Mesothelial cell of epicardium (in vitro differentiated cells): ENCODE results near the gene EIF2B1. TPM values are rescaled to one million over a fixed set of nuclear protein-coding genes. Genes with fewer than 3 reads are reported as not detected.
"Not testable (repeated sequence)": the region's sequence is repeated elsewhere in the genome, so short reads cannot be mapped to it uniquely, and the experiment has no call there.

Source experiments
- DNase-seq, 2 experiments: peaks; one replicate each; pipeline ENCODE4 v3.0.0; 2021; ENCODE audit warnings: low spot score in 2 of 2; ENCODE audit not compliant: unreplicated experiment in 2 of 2
- H3K27ac Mint-ChIP-seq: 2 replicates; pipeline ENCODE4 v1.8.0; 2021; ENCODE audit warnings: mixed read lengths
- H3K27me3 Mint-ChIP-seq: 2 replicates; pipeline ENCODE4 v1.8.0; 2021; ENCODE audit warnings: low read depth, mixed read lengths
- H3K36me3 Mint-ChIP-seq: 2 replicates; pipeline ENCODE4 v1.8.0; 2021; ENCODE audit warnings: mixed read lengths
- H3K4me1 Mint-ChIP-seq: 2 replicates; pipeline ENCODE4 v1.8.0; 2021; ENCODE audit warnings: mixed read lengths
- H3K4me3 Mint-ChIP-seq: 2 replicates; pipeline ENCODE4 v1.8.0; 2021; ENCODE audit warnings: mild to moderate bottlenecking, moderate library complexity, mixed read lengths
- H3K9me3 Mint-ChIP-seq: 2 replicates; pipeline ENCODE4 v1.8.0; 2021; ENCODE audit warnings: mixed read lengths
- CTCF ChIP-seq: fragments of 200-600 bp; sonication (generic); IDR thresholded peaks from one replicate; pipeline ENCODE4 v1.5.0; 2021; ENCODE audit warnings: antibody characterized with exemption; ENCODE audit not compliant: unreplicated experiment
- total RNA-seq: library from RNA; stranded (reverse); gene quantifications from 3 replicates; pipeline ENCODE4 v1.2.1, GENCODE V29; 2021

The EIF2B1 gene
- total RNA-seq, 1 donor from 2014 or later = 51.4 TPM

DNA sequence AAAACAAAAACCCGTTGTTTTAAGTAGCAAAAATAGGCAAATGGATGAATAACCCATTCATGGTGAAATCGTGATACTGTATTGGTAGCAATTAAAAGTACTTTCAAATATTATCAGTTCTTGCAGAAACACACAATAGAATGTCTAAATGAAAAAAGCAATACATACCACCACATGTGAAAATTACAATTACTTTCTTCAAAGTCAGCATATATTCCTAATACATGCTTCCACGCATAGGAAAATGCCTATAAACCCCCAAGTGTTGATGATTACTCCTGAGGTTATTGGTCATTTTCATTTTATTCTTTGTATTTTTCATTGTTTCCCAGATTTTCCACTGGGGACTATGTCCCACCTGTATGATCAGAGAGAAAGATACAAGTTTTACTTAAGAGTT, 16.3 kb downstream of the EIF2B1 start:
- no peak for TF ChIP-seq CTCF
- peaks cover 55% of the 10 kb centered on the region for H3K36me3 Mint-ChIP-seq
- no peak for DNase-seq
- no peak overlapping the region for H3K27ac Mint-ChIP-seq
- H3K4me3 Mint-ChIP-seq = no peak overlapping the region
- no peaks in the 10 kb centered on the region for H3K27me3 Mint-ChIP-seq
- no peaks in the 10 kb centered on the region for H3K9me3 Mint-ChIP-seq
- H3K4me1 Mint-ChIP-seq = no peaks in the 10 kb centered on the region

- H3K36me3 Mint-ChIP-seq = peaks cover 50% of the 10 kb centered on the region
- no peak overlapping the region for H3K4me3 Mint-ChIP-seq
- no peaks in the 10 kb centered on the region for H3K4me1 Mint-ChIP-seq
- no peak overlapping the region for H3K27ac Mint-ChIP-seq
- TF ChIP-seq CTCF = no peak
- H3K9me3 Mint-ChIP-seq = no peaks in the 10 kb centered on the region
- H3K27me3 Mint-ChIP-seq = no peaks in the 10 kb centered on the region
- DNase-seq = no peak
Observed at GRCh38 chr12:123614531-123614930, 19.0 kb downstream of the EIF2B1 start.

- DNase-seq = no peak
- H3K27me3 Mint-ChIP-seq = no peaks in the 10 kb centered on the region
- no peaks in the 10 kb centered on the region for H3K9me3 Mint-ChIP-seq
- TF ChIP-seq CTCF = no peak
- no peak overlapping the region for H3K27ac Mint-ChIP-seq
- no peak overlapping the region for H3K4me3 Mint-ChIP-seq
- no peaks in the 10 kb centered on the region for H3K4me1 Mint-ChIP-seq
- H3K36me3 Mint-ChIP-seq = peaks cover 48% of the 10 kb centered on the region
Observed at GRCh38 chr12:123614110-123614509, 19.4 kb downstream of the EIF2B1 start.

GRCh38 chr12:123608182-123608581, 25.3 kb downstream of the EIF2B1 start:
- H3K4me3 Mint-ChIP-seq = no peak overlapping the region
- no peak for DNase-seq
- H3K9me3 Mint-ChIP-seq = no peaks in the 10 kb centered on the region
- H3K27ac Mint-ChIP-seq = no peak overlapping the region
- no peaks in the 10 kb centered on the region for H3K27me3 Mint-ChIP-seq
- TF ChIP-seq CTCF = no peak
- H3K4me1 Mint-ChIP-seq = no peaks in the 10 kb centered on the region
- H3K36me3 Mint-ChIP-seq = peaks cover 34% of the 10 kb centered on the region

- H3K4me1 Mint-ChIP-seq = peaks cover 4% of the 10 kb centered on the region
- DNase-seq = no peak
- H3K27ac Mint-ChIP-seq = no peak overlapping the region
- H3K4me3 Mint-ChIP-seq = no peak overlapping the region
- TF ChIP-seq CTCF = no peak
- H3K9me3 Mint-ChIP-seq = no peaks in the 10 kb centered on the region
- no peaks in the 10 kb centered on the region for H3K27me3 Mint-ChIP-seq
- peaks cover 30% of the 10 kb centered on the region for H3K36me3 Mint-ChIP-seq
Observed at GRCh38 chr12:123607756-123608155, 25.7 kb downstream of the EIF2B1 start.

- not testable (repeated sequence) for DNase-seq, H3K27ac Mint-ChIP-seq, H3K9me3 Mint-ChIP-seq, H3K27me3 Mint-ChIP-seq
- Mint-ChIP-seq H3K4me3 (peak overlapping the region; percentile 97), H3K4me1 (peaks cover 15% of the 10 kb centered on the region), H3K36me3 (peaks cover 16% of the 10 kb centered on the region)
Observed at GRCh38 chr12:123603495-123603894, 30.0 kb downstream of the EIF2B1 start.
